ENCODE measurements around the gene TRAPPC6A.

The TRAPPC6A gene, protein sequence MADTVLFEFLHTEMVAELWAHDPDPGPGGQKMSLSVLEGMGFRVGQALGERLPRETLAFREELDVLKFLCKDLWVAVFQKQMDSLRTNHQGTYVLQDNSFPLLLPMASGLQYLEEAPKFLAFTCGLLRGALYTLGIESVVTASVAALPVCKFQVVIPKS

DNA sequence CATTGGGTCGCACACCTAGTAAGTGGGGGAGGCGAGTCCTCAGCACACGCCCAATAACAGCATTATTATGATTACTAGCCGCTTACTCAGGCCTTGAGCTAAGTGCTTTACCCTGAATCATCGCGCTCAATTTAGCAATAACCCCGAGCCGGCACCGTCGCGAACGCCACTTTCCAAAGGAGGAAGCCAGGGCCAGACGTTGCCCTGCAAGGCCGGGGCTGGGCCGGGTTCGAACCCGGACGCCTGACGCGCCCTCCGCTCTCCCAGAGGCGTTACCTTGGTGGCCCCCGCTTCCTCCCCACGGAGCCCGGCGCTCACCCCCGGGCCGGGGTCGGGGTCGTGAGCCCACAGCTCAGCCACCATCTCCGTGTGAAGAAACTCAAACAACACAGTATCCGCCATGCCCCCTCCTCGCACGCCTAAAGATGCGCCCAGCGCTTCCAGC is at the start of gene TRAPPC6A:
Gene TRAPPC6A (minus strand): TSS at position 421 of the 445 bp plus-strand sequence. CDS start 19 bp downstream, at position 402.
- no peak for DNase-seq

DNA sequence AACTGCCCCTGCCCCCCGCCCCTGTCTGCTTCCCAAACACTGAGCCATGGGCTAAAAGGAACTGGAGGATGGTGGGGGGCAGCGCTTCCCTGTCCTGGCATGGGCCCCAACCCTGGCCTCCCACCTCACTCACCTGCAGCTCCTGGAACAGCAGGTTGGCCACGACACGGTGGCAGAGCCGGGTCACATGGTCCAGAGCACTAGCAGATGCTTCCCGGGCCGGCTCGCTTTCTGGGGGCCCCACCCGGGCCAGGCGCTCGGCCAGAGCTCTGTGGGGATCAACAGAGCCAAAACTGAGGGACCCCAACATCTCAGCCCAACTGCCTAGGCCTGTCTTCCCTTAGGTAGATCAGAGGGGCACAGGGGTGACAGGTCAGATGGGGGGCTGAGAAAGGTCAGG is 46.6 kb upstream of the TRAPPC6A start:
- no peak for DNase-seq

DNA sequence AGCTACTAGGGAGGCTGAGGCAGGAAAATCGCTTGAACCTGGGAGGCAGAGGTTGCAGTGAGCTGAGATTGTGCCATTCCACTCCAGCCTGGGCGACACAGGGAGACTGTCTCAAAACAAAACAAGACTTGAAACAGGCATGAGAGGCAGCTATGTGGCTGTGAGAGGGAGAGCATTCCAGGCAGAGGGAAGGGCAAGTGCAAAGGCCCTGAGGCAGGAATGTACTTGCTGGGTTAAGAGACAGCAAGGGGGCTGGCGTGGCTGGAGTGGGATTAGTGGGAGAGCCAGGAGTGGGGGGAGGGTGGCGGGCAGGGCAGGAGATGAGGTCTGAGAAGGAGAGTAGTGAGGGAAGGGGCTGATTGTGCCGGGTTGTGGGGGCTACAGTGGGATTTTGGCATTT is 45.8 kb upstream of the TRAPPC6A start:
- no peak for DNase-seq

DNA sequence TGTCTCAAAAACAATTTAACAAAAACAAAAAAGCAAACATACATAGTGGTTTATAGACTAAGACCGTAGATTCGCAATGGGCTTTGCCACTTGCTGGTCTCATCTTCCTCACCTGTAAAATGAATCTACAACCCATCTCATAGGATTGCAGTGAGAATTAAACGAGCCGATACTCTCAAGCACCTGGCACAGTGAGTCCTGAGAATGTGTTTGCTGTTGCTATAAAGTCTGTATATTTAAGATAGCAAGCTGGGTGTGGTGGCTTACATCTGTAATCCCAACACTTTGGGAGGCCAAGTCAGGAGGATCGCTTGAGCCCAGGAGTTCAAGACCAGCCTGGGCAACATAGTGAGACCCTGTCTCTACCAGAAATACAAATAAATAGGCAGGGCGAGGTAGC is 44.7 kb upstream of the TRAPPC6A start:
- DNase-seq, result no peak

DNA sequence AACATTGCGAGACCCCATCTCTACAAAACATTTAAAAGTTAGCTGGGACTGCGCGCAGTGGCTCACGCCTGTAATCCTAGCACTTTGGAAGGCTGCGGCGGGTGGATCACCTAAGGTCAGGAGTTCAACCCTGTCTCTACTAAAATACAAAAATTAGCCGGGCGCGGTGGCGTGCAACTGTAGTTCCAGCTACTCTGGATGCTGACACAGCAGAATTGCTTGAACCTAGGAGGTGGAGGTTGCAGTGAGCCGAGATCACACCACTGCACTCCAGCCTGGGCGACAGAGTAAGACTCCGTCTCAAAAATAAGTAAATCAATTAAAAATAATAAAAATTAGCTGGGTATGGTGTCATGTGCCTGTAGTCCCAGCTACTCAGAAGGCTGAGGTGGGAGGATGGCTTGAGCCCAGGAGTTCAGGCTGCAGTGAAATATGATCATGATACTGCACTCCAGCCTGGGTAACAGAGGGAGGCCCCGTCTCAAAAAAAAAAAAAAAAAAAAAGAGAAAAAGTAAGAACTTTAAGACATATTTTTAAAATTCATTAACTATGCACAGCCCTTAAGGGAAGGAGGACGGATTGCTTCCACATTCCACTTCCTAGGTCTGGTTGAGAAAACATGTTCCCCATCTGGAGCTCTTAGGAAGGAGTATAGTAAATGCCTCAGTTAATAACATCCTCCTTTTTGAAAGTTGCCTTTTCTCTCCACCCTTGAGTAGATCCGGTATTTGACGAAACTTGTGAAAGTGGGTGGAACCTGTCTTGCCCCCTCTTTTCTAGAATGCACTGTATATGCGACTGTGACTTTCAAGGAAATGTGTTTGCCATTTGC is 41.1 kb upstream of the TRAPPC6A start:
- DNase-seq, result no peak

DNA sequence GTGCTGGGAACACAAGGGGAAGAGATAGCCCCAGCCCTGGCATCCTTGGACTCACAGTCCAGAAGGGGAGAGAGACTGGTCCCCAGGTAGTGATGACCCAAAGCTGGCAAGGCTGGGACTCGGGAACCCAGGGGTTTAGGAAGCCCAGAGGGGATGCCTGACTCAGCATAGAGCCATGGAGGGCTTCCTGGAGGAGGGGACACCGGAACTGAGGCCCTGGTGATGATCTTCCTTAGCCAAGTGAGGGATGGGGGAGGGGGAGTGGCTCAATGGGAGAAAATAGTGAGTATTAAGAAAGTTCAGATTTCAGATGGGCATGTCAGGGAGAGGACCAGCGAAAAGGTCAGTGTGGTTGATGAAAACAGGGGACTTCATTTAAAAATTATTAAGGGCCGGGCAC is 40.4 kb upstream of the TRAPPC6A start:
- DNase-seq, result no peak

DNA sequence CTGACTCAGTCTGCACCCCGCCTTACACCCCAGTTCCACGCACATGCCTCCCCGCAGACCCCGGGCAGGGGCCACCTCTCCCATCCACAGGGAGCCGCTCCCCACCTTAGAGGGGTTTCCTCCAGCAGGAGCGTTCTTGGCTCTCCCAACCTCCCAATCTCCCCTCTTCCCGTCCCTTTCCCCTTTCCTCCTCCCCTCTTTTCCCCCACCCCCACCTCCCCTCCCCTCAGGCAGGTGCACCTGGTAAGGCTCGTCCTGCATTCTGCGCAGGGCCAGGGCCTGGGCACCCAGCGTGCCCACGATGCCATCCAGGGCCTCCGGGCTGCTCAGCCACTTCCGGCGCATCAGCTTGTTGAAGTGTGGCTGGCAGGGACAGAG is 39.9 kb upstream of the TRAPPC6A start:
- no peak for DNase-seq

DNA sequence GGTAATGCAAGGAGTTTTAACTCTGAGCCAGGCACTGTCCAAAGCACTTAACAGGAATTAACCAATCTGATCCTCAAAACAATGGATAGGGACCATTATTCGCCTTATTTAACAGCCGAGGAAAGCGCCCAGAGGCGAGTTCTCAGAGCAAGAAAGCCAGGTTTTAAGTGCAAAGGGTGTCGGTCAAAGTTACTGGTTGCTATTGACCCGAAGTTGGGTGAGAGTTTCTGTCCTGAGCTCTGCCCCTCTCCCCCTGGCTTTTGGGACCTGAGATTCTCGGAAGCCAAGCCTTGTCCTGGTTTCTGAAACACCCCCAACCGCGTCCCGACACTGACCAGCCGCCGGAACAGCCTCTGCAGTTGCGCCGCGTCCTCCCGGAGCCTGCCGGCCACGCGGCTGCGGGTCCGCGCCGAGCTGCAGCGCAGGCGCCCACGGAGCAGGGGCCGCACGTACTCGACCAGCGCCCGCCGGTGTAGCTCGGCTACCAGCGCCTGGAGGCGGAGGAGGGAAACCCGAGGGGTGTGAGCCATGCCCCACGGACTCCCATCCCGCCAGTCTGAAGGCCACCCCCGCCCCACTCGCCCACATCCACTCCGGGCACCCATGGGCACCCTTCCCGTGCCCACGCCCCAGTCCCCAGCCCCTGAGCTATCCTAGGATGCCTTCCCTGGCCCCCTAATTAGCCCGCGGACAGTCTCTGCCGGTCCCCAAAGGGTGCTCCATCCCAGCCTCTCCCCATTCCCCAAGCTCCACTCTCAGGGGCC is 39.3 kb upstream of the TRAPPC6A start:
- DNase-seq, result no peak

DNA sequence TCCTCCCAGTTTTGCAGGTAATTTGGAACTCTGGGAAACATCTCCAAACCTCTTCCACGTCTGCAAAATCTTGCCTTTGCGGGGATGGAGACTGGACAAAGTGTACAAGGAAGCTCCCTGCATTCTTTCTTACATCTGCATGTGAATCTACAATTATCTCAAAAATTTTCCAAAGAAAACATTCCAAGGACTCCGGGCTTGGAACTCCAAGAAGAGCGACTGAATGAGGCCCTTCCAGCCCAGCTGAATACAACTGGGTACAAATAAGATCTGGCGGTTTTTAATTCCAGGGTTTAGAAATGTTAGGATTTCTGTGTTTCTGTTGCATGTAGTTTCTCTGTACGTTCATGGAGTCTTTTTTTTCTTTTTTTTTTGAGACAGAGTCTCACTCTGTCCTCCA is 38.6 kb upstream of the TRAPPC6A start:
- DNase-seq, result no peak

DNA sequence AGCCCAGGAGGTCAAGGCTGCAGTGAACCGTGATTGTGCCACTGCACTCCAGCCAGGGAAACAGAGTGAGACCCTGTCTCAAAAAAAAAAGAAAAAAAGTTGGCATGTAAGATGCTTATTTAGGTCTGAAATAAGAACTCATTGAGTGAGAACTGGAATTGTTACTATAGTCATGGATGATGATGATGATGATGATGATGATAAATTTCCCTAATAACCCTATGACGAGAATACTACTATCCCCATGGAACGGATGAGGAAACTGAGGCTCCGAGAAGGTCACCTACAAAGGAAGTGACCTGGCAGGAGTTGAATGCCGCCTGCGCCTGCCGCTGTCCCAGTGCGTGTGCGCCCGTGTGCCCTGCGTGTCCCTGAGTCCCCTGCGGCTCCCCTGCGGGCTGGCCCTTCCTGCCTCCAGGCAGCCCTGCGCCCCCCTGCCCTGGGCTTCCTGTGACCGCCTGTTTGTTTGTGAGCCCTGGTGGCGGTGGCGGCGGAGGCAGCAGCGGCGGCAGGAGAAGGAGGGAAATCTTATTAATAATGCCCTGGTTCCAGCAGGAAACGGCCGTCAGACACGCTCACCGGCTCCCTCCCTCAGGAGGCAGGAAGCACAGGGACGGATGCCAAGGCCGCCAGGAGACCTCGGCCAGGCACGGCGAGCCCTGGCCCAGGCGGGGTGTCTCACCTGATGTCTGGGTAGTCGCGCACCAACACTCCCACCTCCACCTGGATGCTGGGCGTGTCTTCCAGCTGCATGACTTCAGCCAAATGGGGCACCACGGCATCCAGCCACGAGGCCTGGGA is 37.6 kb upstream of the TRAPPC6A start:
- peak; percentile 72 for DNase-seq

DNA sequence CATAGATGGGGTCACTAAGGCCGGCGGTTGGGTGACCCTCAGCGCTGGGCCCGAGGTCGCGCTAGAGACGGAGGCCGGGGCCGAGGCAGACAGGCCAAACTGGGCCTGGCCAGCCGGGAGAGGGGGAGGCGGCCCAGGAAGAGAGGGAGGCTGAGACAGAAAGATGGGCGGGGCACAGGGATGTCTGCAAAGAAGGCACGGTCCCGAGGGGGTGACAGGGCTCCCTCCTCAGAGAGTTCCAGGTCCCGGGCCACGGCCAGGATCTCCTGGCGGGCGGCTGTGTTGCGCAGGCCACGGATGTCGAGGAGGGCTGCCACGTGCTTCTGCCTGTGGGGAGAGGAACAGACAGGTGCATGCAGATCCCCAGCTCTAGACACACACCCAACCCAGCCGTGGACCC is 35.0 kb upstream of the TRAPPC6A start:
- DNase-seq, result no peak

DNA sequence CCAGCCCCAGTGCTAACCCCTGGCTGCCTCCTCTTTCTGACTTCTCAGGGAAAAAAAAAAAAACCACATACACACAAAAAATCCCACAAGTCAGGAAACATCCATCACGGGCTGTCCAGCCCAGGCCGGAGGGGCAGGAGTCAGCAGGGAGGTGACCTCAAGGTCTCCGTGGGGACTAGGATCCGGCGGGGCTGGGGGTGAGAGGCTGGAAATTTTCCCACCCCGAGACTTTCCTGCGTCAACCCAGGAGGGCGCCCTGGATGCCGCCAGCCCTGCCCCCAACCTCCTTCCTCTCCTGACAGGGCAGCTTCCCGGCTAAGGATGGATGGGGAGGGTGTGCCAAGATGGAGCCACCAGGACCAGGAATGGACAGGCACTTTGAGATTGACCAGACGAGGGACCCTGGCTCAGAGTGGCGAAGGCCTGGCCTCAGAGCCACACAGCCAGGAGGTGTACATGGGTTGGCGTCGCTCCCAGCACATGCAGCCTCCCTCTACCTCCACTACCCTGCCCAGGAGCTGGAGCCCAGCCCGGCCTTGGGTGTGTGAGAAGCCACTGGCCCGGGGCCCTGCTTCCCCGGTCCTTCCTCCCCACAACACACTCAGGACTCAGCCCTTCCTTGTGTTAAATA is 33.8 kb upstream of the TRAPPC6A start:
- DNase-seq, result no peak

DNA sequence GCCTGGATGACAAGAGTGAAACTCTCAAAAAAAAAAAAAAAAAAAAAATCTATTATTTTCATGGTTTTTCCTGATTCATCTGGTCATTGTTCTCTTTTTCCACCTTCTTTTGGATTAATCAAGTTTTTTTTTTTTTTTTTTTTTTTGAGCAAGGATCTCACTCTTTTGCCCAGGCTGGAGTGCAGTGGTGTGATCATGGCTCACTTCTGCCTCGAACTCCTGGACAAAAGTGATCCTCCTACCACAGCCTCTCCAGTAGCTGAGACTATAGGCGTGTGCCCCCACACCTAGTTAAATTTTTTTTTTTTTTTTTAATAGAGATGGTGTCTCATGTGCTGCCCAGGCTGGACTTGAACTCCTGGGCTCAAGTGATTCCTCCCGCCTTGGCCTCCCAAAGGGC is 28.3 kb upstream of the TRAPPC6A start:
- no peak for DNase-seq

DNA sequence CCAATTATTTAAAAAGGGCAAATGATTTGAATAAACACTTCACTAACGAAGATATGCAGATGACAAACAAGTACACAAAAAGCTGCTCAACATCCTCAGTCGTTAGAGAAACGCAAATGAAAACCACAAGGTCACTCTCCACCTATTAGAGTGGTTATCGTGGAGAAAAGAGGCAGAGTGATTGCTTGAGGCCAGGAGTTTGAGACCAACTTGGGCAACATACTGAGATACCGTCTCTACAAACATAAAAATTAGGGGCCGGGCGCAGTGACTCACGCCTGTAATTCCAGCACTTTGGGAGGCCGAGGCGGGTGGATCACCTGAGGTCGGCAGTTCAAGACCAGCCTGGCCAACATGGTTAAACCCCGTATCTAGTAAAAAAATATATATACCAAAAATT is 27.8 kb upstream of the TRAPPC6A start:
- DNase-seq, result no peak

DNA sequence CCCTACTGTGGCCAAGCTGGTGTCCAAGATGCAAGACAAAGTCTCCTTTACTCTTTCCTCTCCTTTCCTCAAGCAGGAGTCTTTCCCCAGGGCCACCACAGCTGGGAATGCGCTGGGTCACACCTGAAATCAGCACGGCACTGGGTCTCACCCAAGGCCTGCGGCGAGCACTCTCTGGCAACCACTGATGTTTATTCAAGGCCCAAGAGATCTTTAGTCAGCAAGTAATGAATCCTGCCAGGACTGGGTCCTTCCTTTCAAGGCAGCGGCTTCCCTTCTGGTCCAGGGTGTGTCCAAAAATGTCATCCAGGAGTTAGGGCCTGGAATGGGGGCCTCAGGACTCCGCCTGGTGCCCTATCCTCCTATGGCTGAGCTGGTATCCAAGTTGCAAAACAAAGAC is 24.6 kb upstream of the TRAPPC6A start:
- DNase-seq, result no peak

DNA sequence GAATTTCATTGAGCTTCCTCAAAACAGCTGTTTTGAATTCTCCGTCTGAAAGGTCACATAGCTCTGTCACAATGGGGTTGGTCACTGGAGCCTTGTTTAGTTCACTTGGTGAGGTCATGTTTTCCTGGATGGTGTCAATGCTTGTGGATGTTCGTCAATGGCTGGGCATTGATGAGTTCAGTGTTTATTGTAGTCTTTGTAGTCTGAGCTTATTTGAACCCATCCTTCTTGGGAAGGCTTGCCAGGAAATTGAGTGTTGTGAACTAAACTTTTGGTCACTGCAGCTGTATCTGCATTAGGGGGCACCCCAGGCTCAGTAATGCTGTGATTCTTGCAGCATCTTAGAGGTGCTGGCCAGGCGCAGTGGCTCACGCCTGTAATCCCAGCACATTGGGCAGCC is 22.5 kb upstream of the TRAPPC6A start:
- DNase-seq, result peak; percentile 22

DNA sequence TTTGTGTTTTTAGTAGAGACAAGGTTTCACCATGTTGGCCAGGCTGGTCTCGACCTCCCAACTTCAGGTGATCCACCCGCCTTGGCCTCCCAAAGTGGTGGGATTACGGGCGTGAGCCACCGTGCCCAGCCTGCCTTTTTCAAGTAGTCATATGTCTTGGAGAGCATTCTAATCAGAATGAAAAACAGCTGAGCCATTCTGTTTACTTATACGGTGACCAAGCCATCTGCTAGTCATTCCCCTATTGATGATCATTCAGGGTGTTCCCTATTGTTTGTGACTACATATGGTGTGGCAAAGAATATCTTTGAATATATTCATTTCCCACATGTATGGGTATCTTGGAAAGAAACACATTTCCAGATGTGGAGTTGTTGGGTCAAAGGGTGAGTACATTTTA is 17.7 kb upstream of the TRAPPC6A start:
- DNase-seq, result no peak

DNA sequence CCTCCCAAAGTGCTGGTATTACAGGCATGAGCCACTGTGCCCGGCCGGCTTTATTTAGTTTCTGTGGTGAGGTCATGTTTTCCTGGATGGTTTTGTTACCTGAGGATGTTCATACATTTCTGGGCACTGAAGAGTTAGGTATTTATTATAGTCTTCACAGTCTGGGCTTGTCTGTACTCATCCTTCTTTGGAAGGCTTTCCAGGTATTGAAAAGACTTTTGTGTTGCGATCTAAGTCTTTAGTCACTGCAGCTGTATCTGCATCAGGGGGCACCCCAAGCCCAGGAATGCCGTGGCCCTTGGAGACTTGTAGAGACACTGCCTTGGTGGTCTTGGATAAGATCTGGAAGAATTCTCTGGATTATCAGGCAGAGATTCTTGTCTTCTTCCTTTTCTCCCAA is 13.3 kb upstream of the TRAPPC6A start:
- no peak for DNase-seq

DNA sequence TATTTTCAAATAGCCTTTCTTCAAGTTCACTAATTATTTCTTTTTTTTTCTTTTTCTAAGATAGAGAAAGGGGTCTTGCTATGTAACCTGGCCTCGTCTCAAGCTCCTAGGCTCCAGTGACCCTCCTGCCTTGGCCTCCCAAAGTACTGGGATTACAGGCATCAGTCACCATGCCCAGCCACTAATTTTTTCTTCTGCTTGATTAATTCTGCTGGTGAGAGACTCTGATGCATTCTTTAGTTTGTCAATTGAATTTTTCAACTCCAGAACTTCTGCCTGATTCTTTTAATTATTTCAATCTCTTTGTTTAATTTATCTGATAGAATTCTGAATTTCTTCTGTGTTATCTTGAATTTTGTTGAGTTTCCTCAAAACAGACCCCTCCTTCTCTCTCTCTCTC is 11.9 kb upstream of the TRAPPC6A start:
- DNase-seq, result no peak

DNA sequence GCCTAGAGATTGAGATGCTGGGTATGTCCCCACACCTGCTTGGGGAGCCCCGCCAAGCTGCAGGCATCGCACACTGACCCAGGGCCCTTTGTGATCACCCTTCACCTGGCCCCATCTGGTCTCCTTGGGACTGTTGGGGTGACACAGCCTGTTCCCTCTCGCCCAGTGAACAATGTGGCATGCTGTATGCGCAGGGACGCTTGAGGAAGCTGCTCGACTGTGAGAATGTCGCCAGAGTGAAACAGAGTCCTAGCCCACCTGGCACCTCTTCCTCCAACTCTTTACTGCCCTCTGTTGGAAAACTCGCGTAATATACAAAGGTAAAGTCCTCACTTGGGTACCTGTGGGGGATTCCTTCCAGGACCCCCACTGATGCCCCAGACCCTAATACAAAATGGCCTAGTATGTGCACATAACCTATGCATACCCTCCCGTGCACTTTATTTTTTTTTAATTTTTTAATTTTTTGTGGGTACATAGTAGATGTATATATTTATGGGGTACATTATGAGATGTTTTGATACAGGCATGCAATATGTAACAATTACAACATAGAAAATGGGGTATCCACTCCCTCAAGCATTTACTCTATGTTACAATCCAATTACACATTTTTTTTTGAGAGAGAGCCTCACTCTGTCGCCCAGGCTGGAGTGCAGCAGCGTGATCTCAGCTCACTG is 9.5 kb upstream of the TRAPPC6A start:
- DNase-seq, result peak; percentile 15

DNA sequence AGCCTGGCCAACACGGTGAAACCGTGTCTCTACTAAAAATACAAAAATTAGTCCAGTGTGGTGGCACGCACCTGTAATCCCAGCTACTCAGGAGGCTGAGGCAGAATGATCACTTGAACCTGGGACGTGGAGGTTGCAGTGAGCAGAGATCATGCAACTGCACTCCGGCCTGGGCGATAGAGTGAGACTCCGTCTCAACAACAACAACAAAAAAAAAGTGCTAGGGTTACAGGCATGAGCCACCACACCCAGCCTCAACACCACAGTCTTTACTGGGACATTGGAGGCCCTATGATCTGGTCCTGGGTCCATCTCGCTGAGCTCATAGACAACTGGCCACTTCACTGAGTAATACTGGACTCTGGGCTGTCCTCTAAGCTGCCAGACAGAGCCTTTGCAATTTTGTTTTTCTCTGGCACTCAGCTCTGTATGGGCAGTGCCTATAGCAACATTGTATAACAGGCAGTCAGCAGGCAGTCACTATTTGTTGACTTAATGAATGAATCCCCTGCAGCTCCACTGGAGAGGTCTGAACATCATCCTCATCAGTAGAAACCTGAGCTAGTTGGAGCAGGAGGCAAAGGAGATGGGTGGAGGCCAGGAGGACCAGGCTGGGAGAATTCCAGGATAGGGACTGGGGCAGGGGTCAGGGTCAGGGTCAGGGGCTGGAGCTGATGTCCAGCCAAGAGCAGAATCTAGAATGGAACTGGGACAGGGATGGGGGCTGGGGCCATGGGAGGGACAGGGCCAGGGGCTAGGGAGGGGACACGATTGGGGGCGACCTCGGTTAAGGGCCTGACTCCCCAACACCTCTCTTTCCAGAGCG is 8.7 kb upstream of the TRAPPC6A start:
- peak; percentile 41 for DNase-seq
